ENCODE measurements around the gene SLC38A10.

- no peak for TF ChIP-seq CTCF (conservative IDR thresholded peaks at IDR 0.05; ENCODE audit: low read length)
- no peak for TF ChIP-seq EZH2phosphoT487 (IDR thresholded peaks at IDR 0.05; ENCODE audit: borderline replicate concordance, low read depth, low read length)
These were observed 72.5 kb downstream of the SLC38A10 start for GRCh38 chr17:81222620-81222905.

Data from OCI-LY7 (cell line).